HG03097 (cell line): Measurements from ENCODE around the gene ZNF665.
"Not testable (repeated sequence)": the region's sequence is repeated elsewhere in the genome, so short reads cannot be mapped to it uniquely, and the experiment has no call there.

Source experiments
- ATAC-seq: cut with Tn5 transposase; IDR thresholded peaks from one replicate; pipeline ENCODE4 v1.9.1; 2021; ENCODE audit not compliant: unreplicated experiment, low FRiP score

ZNF665 gene

DNA sequence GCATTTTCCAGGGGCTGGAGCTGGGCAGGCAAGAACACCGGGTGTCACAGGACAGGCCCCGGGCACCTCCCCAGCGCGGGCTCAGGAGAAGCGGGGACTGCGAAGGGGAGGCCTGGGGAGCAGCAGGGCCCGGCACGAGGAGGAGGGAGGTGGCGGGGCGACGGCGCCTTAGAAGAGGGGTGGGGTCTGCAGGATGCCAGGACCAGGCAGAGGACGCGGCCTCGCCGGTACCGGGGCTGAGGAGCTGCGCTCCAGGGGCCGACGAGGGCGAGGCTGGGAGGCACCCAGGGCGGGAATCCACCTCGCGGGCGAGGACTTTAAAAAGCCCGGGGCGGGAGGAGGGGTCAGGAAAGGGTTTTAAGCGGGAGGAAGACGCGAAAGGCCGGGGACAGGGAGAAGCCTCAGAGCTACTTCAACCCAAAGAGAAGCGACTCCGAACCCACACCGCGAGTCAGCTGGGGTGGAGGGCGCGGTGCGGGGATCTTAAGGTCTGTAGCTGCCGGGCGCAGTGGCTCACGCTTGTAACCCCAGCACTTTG is 35.0 kb downstream of the ZNF665 start:
- no peak for ATAC-seq

- no peak for ATAC-seq
These were observed 35.5 kb downstream of the ZNF665 start for GRCh38 chr19:53157626-53158025.

GRCh38 chr19:53156850-53157249 is 36.3 kb downstream of the ZNF665 start:
- no peak for ATAC-seq

GRCh38 chr19:53147645-53148044 is 45.5 kb downstream of the ZNF665 start:
- no peak for ATAC-seq

GRCh38 chr19:53140351-53140750 is 52.8 kb downstream of the ZNF665 start:
- no peak for ATAC-seq

DNA sequence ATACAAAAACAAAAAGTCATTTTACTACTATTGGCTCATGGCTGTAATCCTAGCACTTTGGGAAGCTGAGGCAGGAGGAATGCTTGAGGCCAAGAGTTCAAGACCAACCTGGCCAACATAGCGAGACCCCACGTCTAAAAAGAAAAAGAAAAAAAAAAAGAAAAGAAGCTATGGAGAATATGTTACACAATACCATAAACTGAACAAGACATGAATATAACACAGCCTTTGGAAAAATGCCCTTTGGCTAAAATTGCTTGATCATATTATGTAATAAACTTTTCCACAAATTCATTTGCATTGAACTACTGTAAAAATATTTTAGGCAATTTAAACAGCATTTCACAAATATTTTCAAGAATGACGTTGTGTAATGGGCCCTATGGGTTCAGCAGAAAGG is 56.7 kb downstream of the ZNF665 start:
- ATAC-seq = no peak

- ATAC-seq = no peak
These were observed 60.8 kb downstream of the ZNF665 start, which contains the start of gene ZNF415 for GRCh38 chr19:53132141-53132991. Gene ZNF415, minus strand, starts transcription at chr19:53132910. Its CDS starts 10,234 bp downstream, at chr19:53122676.

DNA sequence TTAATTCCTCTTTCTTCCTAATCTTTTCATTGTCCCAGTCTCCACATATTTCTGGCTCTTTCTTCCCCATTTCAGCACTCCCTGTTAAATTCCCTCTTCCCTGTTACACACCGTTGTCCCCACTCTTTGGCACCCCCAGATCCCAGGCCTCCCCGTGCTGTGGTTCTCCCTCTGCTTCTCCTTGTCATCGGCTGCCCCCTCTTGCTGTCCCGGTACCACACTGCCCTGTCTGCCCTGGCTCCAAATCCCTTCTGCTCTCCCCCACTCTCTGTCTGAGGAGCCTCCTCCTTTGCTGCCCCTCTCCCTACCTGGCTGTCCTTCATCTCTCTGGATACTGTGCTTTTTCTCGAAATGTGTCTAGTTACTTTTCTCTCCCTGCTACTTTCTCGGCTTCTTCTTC is 61.4 kb downstream of the ZNF665 start:
- ATAC-seq = no peak

DNA sequence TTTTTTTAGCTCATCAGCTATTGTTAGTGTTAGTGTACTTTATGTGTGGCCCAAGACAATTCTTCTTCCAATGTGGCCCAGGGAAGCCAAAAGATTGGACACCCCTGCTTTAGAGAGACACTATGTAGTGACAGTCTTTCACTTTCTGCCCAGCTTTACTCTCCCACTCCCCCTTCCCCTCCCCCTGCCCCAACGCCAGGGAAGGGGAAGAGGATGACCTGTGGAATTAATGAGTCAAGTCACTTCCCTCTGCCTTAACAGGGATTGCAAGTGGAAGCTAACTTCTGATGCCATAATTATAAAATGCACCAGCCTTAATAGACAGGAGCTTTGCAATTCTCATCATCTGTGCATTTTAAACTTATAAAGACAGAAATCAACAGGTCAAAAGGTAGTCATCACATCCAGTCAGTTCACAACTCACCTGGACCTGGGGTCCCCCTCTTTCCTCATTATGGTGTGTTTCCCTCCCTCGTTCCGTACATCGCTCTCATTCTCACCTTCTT is 62.0 kb downstream of the ZNF665 start:
- ATAC-seq = no peak

- no peak for ATAC-seq
These were observed 62.7 kb downstream of the ZNF665 start for GRCh38 chr19:53130506-53130905.

DNA sequence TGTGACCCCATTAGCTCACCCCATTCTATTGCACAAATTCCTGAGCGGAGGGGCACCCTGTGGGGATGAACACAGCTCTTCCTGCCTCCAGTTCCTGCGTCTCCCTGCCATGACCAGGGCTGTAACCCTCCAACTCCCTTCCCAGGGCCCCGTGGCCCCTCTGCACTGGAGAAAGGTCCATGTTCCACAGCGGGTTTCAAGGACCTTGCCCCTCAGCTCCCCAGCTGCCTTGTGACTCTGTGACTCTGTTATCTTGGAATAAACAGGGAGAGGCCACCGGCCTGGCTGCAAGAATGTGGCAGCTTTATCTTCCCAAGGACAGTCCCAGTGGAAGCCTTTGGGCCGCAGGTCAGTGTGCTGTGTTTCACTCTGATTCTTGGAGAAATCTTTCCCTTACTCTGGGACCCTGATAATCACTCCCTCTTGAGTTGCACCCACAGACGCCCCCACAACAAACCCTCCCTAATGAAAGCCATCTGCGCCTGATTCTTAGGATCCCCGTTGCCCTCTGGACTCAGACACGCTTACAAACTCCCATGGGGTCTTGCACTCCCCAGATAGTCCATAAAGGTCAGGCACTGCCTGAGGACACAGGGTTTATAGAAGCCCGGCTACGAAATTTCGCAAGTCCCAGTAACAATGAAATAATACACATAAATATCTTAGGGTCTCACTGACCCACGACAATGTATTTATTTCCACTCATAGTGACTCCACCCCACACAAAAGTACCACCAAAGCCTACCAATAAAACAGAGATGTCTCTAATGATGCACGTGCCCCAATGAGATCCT is 66.2 kb downstream of the ZNF665 start:
- ATAC-seq = not testable (repeated sequence)

- ATAC-seq = no peak
These were observed 69.8 kb downstream of the ZNF665 start for GRCh38 chr19:53123400-53123799.
